Activated naive CD8-positive, alpha-beta T cell treated with anti-CD3 and anti-CD28 coated beads, Interleukin-2, amount 50 U/mL, for 24 hours (primary cell): ENCODE measurements around the gene GUF1.
"Not testable (repeated sequence)": the region's sequence is repeated elsewhere in the genome, so short reads cannot be mapped to it uniquely, and the experiment has no call there.

Experiments used
- ATAC-seq: fragments of 150-1000 bp; cut with Tn5 transposase; one replicate; pipeline ENCODE4 v1.10.0; 2021
- DNase-seq: peaks from one replicate; pipeline ENCODE4 v3.0.0; 2021
- H3K27ac Mint-ChIP-seq: one replicate; pipeline ENCODE4 v1.8.0; 2021; ENCODE audit warnings: mild to moderate bottlenecking, mixed read lengths
- H3K27me3 Mint-ChIP-seq: one replicate; pipeline ENCODE4 v1.8.0; 2021; ENCODE audit warnings: mixed read lengths
- H3K36me3 Mint-ChIP-seq: one replicate; pipeline ENCODE4 v1.8.0; 2021; ENCODE audit warnings: low read depth, mixed read lengths
- H3K4me1 Mint-ChIP-seq: one replicate; pipeline ENCODE4 v1.8.0; 2021; ENCODE audit warnings: mixed read lengths
- H3K4me3 Mint-ChIP-seq: one replicate; pipeline ENCODE4 v1.8.0; 2021; ENCODE audit warnings: mild to moderate bottlenecking, moderate library complexity, mixed read lengths
- H3K9me3 Mint-ChIP-seq: one replicate; pipeline ENCODE4 v1.8.0; 2021; ENCODE audit warnings: mixed read lengths

The GUF1 gene

GRCh38 chr4:44728694-44729093, 50.5 kb downstream of the GUF1 start:
- H3K4me3 Mint-ChIP-seq, H3K27ac Mint-ChIP-seq, H3K36me3 Mint-ChIP-seq: not testable (repeated sequence)

GRCh38 chr4:44736900-44737299, 58.7 kb downstream of the GUF1 start:
- Mint-ChIP-seq H3K4me1 (peaks cover 2% of the 10 kb centered on the region), H3K9me3 (no peaks in the 10 kb centered on the region), H3K27me3 (peaks cover 18% of the 10 kb centered on the region), H3K27ac (no peak overlapping the region), H3K4me3 (no peak overlapping the region), H3K36me3 (no peaks in the 10 kb centered on the region)
- DNase-seq, result no peak
- no peak for ATAC-seq

More at GRCh38 chr4:44728694-44729093, 50.5 kb downstream of the GUF1 start:
- peaks cover 32% of the 10 kb centered on the region for H3K4me1 Mint-ChIP-seq
- not testable (repeated sequence) for ATAC-seq, H3K27me3 Mint-ChIP-seq, H3K9me3 Mint-ChIP-seq, DNase-seq

DNA sequence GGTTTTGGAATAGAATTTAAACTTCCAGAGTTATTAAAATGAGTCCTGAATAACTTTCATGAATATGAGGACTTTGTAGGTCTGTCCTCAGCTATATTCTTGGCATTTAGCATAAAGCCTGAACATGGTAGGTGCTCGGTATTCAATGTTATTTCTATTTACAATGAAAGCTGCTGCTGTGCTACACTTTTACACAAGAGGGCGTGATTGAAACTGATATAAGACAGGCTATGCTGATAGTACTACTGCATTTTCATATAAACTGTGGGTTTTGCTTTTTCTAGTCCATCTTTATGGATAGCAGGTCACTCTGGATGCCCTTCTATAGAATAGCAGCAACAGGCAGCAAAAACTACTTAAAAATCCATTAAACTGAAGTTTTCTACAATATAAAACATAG, 60.4 kb downstream of the GUF1 start:
- Mint-ChIP-seq H3K27ac (no peak overlapping the region), H3K36me3 (no peaks in the 10 kb centered on the region), H3K4me3 (no peak overlapping the region), H3K27me3 (peaks cover 15% of the 10 kb centered on the region), H3K4me1 (peaks cover 2% of the 10 kb centered on the region), H3K9me3 (no peaks in the 10 kb centered on the region)
- DNase-seq, result no peak
- ATAC-seq, result no peak

GRCh38 chr4:44740201-44740600, 62.0 kb downstream of the GUF1 start:
- no peaks in the 10 kb centered on the region for H3K36me3 Mint-ChIP-seq
- H3K27me3 Mint-ChIP-seq, result peaks cover 13% of the 10 kb centered on the region
- DNase-seq (no peak), ATAC-seq (no peak)
- no peaks in the 10 kb centered on the region for H3K9me3 Mint-ChIP-seq
- peaks cover 2% of the 10 kb centered on the region for H3K4me1 Mint-ChIP-seq
- H3K27ac Mint-ChIP-seq, result no peak overlapping the region
- H3K4me3 Mint-ChIP-seq, result no peak overlapping the region
